ENCODE results near the gene KCNAB1.

DNA sequence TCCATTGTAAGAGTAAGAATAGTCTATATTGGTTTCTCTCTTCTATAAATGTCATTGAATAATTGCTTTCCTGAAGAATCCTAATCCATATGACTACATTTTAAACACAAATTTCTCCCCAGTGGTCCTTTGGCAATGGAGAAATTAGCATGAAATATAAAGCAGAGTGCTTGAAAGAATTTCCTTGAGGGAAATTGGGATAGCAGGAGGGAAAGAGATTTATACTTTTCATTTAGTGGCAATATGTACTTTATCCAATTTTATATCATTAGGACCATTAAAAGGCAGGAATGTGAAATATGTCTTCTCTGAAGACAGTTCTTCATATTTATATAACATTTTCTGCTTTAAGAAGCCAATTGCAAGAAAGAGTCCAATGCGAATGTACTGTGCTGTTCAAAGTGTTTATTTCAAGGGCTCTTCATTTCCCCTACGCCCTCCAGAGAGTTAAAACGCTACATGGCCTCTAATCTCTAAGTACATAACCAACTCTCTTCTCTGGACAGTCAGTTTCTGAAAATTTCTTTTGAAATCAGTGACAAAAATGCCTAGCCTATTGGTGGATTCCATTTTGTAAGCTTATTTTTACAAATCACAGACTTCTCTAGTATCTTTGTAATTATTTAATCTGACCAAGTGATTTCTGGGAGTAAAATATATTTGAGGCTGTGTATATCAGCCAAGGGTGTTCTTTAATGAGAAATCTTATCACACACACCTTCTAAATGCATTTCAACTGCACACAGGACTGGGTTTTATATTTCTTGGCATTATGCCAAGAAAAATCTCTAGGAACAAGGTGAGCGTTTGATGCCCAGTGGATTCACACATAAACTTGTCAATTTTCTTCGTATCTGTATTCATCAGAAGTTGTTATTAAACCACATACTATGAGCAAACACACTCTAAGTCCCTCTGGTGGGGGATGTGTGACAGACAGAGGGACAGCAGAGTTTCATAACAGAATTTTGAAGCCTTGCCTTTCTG is 51.2 kb downstream of the KCNAB1 start:
- TF ChIP-seq, protein P1, sequence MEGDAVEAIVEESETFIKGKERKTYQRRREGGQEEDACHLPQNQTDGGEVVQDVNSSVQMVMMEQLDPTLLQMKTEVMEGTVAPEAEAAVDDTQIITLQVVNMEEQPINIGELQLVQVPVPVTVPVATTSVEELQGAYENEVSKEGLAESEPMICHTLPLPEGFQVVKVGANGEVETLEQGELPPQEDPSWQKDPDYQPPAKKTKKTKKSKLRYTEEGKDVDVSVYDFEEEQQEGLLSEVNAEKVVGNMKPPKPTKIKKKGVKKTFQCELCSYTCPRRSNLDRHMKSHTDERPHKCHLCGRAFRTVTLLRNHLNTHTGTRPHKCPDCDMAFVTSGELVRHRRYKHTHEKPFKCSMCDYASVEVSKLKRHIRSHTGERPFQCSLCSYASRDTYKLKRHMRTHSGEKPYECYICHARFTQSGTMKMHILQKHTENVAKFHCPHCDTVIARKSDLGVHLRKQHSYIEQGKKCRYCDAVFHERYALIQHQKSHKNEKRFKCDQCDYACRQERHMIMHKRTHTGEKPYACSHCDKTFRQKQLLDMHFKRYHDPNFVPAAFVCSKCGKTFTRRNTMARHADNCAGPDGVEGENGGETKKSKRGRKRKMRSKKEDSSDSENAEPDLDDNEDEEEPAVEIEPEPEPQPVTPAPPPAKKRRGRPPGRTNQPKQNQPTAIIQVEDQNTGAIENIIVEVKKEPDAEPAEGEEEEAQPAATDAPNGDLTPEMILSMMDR (conservative IDR thresholded peaks at IDR 0.05): no peak
- TF ChIP-seq EZH2 (IDR thresholded peaks at IDR 0.05; ENCODE audit: low read depth): no peak

Measured in PC-9 (cell line).